H1 (cell line): ENCODE results near the gene CDC42EP4. TPM values are rescaled to one million over a fixed set of nuclear protein-coding genes. Genes with fewer than 3 reads are reported as not detected.

Experiments used
- CTCF ChIA-PET: fragments of 300-600 bp; sonication (Branson Sonifier 250); formaldehyde crosslinking; loops from one replicate; lab custom pipeline; 2021; ENCODE audit not compliant: partially characterized antibody; lab: Charles Lee
- POLR2A ChIA-PET: fragments of 300-600 bp; sonication (Branson Sonifier 250); formaldehyde crosslinking; loops from one replicate; lab custom pipeline; 2021; ENCODE audit warnings: inconsistent platforms; ENCODE audit not compliant: partially characterized antibody; lab: Charles Lee
- DNase-seq, 2 experiments: peaks; one replicate each; pipeline versions ENCODE4 v3.0.0 to v3.0.0-alpha.2; 2010 to 2022; ENCODE audit warnings: low spot score in 2 of 2, low read depth in 1 of 2, mixed read lengths in 1 of 2
- FAIRE-seq: peaks from 2 replicates; lab custom pipeline; 2011; peaks lifted over from hg19 to GRCh38; lab: Jason Lieb, UNC
- H2AFZ ChIP-seq: 2 replicates; pipeline ENCODE4 v1.8.1; 2012; ENCODE audit warnings: low read length, inconsistent platforms
- H2AK5ac ChIP-seq: 2 replicates; pipeline ENCODE4 v1.6.1; 2013; ENCODE audit warnings: low read depth, low read length
- H2BK120ac ChIP-seq: replicated peaks from 2 replicates; pipeline ENCODE3; 2013; ENCODE audit warnings: low read depth, low read length, inconsistent platforms
- H2BK12ac ChIP-seq: 2 replicates; pipeline ENCODE4 v1.6.1; 2013; ENCODE audit warnings: low read depth, low read length
- H2BK15ac ChIP-seq: 2 replicates; pipeline ENCODE4 v1.6.1; 2013; ENCODE audit warnings: low read length
- H2BK20ac ChIP-seq: 2 replicates; pipeline ENCODE4 v1.6.1; 2013; ENCODE audit warnings: low read length
- H2BK5ac ChIP-seq: 2 replicates; pipeline ENCODE4 v1.6.1; 2013; ENCODE audit warnings: low read depth, low read length
- H3K14ac ChIP-seq: 2 replicates; pipeline ENCODE4 v1.6.1; 2013; ENCODE audit warnings: inconsistent platforms; ENCODE audit not compliant: insufficient read length
- H3K18ac ChIP-seq: 2 replicates; pipeline ENCODE4 v1.6.1; 2013; ENCODE audit warnings: low read length; ENCODE audit errors: extremely low read depth
- H3K23ac ChIP-seq: 2 replicates; pipeline ENCODE4 v1.6.1; 2013; ENCODE audit warnings: inconsistent platforms; ENCODE audit not compliant: insufficient read length
- H3K23me2 ChIP-seq: 2 replicates; pipeline ENCODE4 v1.6.1; 2013; ENCODE audit warnings: low read depth, low read length
- H3K27ac ChIP-seq: 2 replicates; pipeline ENCODE4 v1.6.1; 2011; ENCODE audit warnings: low read depth, low read length, inconsistent platforms
- H3K27me3 ChIP-seq, 4 experiments: replicated peaks in 1 of 4; 1 replicate in 1 of 4; 2 replicates in 3 of 4; pipeline versions ENCODE4 v1.6.1 to v1.8.1; 2011 to 2013; ENCODE audit warnings: low read length in 3 of 4, mild to moderate bottlenecking in 3 of 4, inconsistent platforms in 2 of 4, mixed read lengths in 2 of 4, moderate library complexity in 1 of 4; ENCODE audit not compliant: control insufficient read depth in 3 of 4, insufficient read depth in 3 of 4; ENCODE audit errors: extremely low read depth in 1 of 4
- H3K36me3 ChIP-seq, 4 experiments: 2 replicates each; pipeline versions ENCODE4 v1.6.1 to v1.8.1; 2011 to 2013; ENCODE audit warnings: mild to moderate bottlenecking in 4 of 4, low read length in 3 of 4, moderate library complexity in 2 of 4, control low read depth in 1 of 4, inconsistent platforms in 1 of 4; ENCODE audit not compliant: insufficient read depth in 4 of 4, control insufficient read depth in 2 of 4
- H3K4ac ChIP-seq: replicated peaks from 2 replicates; pipeline ENCODE3; 2013; ENCODE audit warnings: low read length, low read depth, mixed read lengths, inconsistent platforms; ENCODE audit not compliant: insufficient read length
- H3K4me1 ChIP-seq, 4 experiments: replicated peaks in 1 of 4; 1 replicate in 1 of 4; 2 replicates in 3 of 4; pipeline versions ENCODE4 v1.6.1 to v1.8.1; 2011 to 2013; ENCODE audit warnings: low read length in 3 of 4, inconsistent platforms in 2 of 4, mixed read lengths in 1 of 4; ENCODE audit not compliant: insufficient read depth in 4 of 4, control insufficient read depth in 3 of 4
- H3K4me2 ChIP-seq, 2 experiments: 2 replicates each; pipeline versions ENCODE4 v1.6.1 to v1.8.1; 2011 to 2013; ENCODE audit warnings: low read depth in 2 of 2, low read length in 2 of 2, control low read depth in 1 of 2, inconsistent platforms in 1 of 2, mild to moderate bottlenecking in 1 of 2; ENCODE audit not compliant: insufficient read depth in 1 of 2
- H3K4me3 ChIP-seq, 4 experiments: fragments of 200-600, 300-600 bp in 1 of 4; sonication (generic), shearing (Covaris generic), sonication (Bioruptor Twin) in 1 of 4; 2 replicates each; pipeline versions ENCODE4 v1.5.1 to v1.8.1; 2011 to 2016; ENCODE audit warnings: low read length in 4 of 4, low read depth in 3 of 4, control low read depth in 2 of 4, inconsistent platforms in 2 of 4, mild to moderate bottlenecking in 2 of 4, mixed read lengths in 1 of 4, moderate library complexity in 1 of 4; ENCODE audit not compliant: insufficient read depth in 2 of 4; ENCODE audit errors: extremely low read depth in 1 of 4
- H3K56ac ChIP-seq: replicated peaks from 2 replicates; pipeline ENCODE3; 2013; ENCODE audit warnings: low read depth, mild to moderate bottlenecking, mixed read lengths, low read length, inconsistent platforms; ENCODE audit not compliant: insufficient read length
- H3K79me1 ChIP-seq: 2 replicates; pipeline ENCODE4 v1.6.1; 2013; ENCODE audit warnings: low read depth, low read length, control low read depth
- H3K79me2 ChIP-seq, 2 experiments: 2 replicates each; pipeline versions ENCODE4 v1.6.1 to v1.8.1; 2012 to 2013; ENCODE audit warnings: low read length in 2 of 2, mild to moderate bottlenecking in 2 of 2, inconsistent platforms in 1 of 2; ENCODE audit not compliant: insufficient read depth in 2 of 2, control insufficient read depth in 1 of 2
- H3K9ac ChIP-seq, 4 experiments: replicated peaks in 1 of 4; 1 replicate in 1 of 4; 2 replicates in 3 of 4; pipeline versions ENCODE4 v1.6.1 to v1.8.1; 2011 to 2013; ENCODE audit warnings: low read depth in 3 of 4, low read length in 3 of 4, control low read depth in 2 of 4, mild to moderate bottlenecking in 2 of 4, moderate library complexity in 2 of 4, inconsistent platforms in 1 of 4; ENCODE audit errors: extremely low read depth in 1 of 4
- H3K9me3 ChIP-seq, 2 experiments: 2 replicates each; pipeline versions ENCODE4 v1.6.1 to v1.8.1; 2012 to 2013; ENCODE audit warnings: mild to moderate bottlenecking in 2 of 2, moderate library complexity in 2 of 2, control low read depth in 1 of 2, inconsistent platforms in 1 of 2, low read depth in 1 of 2, low read length in 1 of 2, mixed read lengths in 1 of 2; ENCODE audit not compliant: insufficient read depth in 2 of 2
- H4K20me1 ChIP-seq, 2 experiments: replicated peaks in 1 of 2; 2 replicates each; pipeline versions ENCODE3 to v1.8.1; 2011 to 2013; ENCODE audit warnings: inconsistent platforms in 2 of 2, low read length in 2 of 2, mild to moderate bottlenecking in 1 of 2; ENCODE audit not compliant: insufficient read depth in 2 of 2, control insufficient read depth in 1 of 2
- H4K5ac ChIP-seq: 2 replicates; pipeline ENCODE4 v1.6.1; 2013; ENCODE audit warnings: low read length, low read depth, mixed read lengths, inconsistent platforms; ENCODE audit not compliant: insufficient read length
- H4K8ac ChIP-seq: 2 replicates; pipeline ENCODE4 v1.8.0; 2013; ENCODE audit warnings: mild to moderate bottlenecking, moderate library complexity, low read length, inconsistent platforms; ENCODE audit not compliant: insufficient read depth; ENCODE audit errors: extremely low read depth
- H4K91ac ChIP-seq: replicated peaks from 2 replicates; pipeline ENCODE3; 2013; ENCODE audit warnings: low read length, mixed read lengths, inconsistent platforms; ENCODE audit not compliant: insufficient read length
- JUND ChIP-seq: IDR thresholded peaks from 2 replicates; pipeline ENCODE4 v1.6.1; 2011; ENCODE audit warnings: mild to moderate bottlenecking, improper control_type of control experiment, low read length
- KDM4A ChIP-seq: IDR thresholded peaks from one replicate; pipeline ENCODE4 v1.7.1; 2012; ENCODE audit warnings: low read depth, mild to moderate bottlenecking, moderate library complexity, low read length, inconsistent platforms; ENCODE audit not compliant: severe bottlenecking
- WGBS, 2 experiments: shearing (Covaris generic) in 1 of 2; methylation state at CpG; one replicate each; pipeline versions ENCODE4 v1.1.6 to v1.1.7; 2013 to 2015; ENCODE audit warnings: low lambda C conversion rate in 2 of 2, mixed read lengths in 2 of 2, inconsistent platforms in 1 of 2, low coverage in 1 of 2, missing lambda C conversion rate in 1 of 2; ENCODE audit not compliant: insufficient replicate concordance in 2 of 2, insufficient coverage in 1 of 2, insufficient read length in 1 of 2; ENCODE audit errors: extremely low coverage in 1 of 2, missing lambda C conversion rate in 1 of 2; 5-methylcytosine and 5-hydroxymethylcytosine counted together
- polyA plus RNA-seq, 7 experiments: library from polyadenylated mRNA; depleted of rRNA in 3 of 7; stranded (reverse) in 5 of 7; unstranded in 2 of 7; fragments of >200 nt in 5 of 7; fragments of 200-250 nt in 2 of 7; gene quantifications; 1 replicate in 5 of 7; 2 replicates in 1 of 7; 4 replicates in 1 of 7; pipeline versions ENCODE4 v1.2.1 to v1.2.3, GENCODE V29; 2011 to 2013; ENCODE audit warnings: missing spikeins in 2 of 7, mixed read lengths in 2 of 7
- total RNA-seq: library from RNA; stranded (reverse); fragmentation: NEBNext Ultra II Directional; extraction: Animal tissue kit (Norgen Biotek cat#: 25700); gene quantifications from 2 replicates; pipeline ENCODE4 v1.2.1, GENCODE V29; 2021

CDC42EP4 gene
- total and polyA plus RNA-seq, 2 of the 8 experiments (the other 6 are each of a cell fraction or from before 2014, with no cell fraction given), result 8.8 to 12.6 TPM

GRCh38 chr17:73271072-73271471 is 40.7 kb downstream of the CDC42EP4 start:
- no peak overlapping the region for H3K56ac ChIP-seq
- CTCF ChIA-PET, result interaction anchor here (0.8 to 2.2 kb wide), 6 partner anchors 15 to 93 kb away, joined by 3 to 5 read pairs (median 4); partner anchors contain the start of gene CDC42EP4
- H3K4me3 ChIP-seq, result no peak overlapping the region
- H4K8ac ChIP-seq, result no peak overlapping the region
- no peak overlapping the region for H4K91ac ChIP-seq
- peaks cover 5% of the 10 kb centered on the region; the same call in 1 of the 2 replicates for H3K23me2 ChIP-seq
- TF ChIP-seq JUND (no peak), KDM4A (no peak)
- TF ChIP-seq, all 59 proteins: peak for 0
- peaks cover 0 to 3% of the 10 kb centered on the region in 2 experiments; a peak in 1 of 4 replicates for H3K9me3 ChIP-seq
- 83% methylated on average over 9 of the region's 9 CpGs; no CpG with 5 or more reads in 1 of the 2 experiments for WGBS, 2 experiments
- H3K14ac ChIP-seq, result no peak overlapping the region
- H2BK15ac ChIP-seq, result no peak overlapping the region
- DNase-seq (no peak), FAIRE-seq (no peak)
- no peaks in the 10 kb centered on the region for H3K79me2 ChIP-seq
- H3K27me3 ChIP-seq, result no peaks in the 10 kb centered on the region
- H4K20me1 ChIP-seq, result no peaks in the 10 kb centered on the region
- H2BK12ac ChIP-seq, result no peak overlapping the region
- H2BK5ac ChIP-seq, result no peak overlapping the region
- no peak overlapping the region for H2AK5ac ChIP-seq
- H3K4ac ChIP-seq, result no peak overlapping the region
- H3K36me3 ChIP-seq, result no peaks in the 10 kb centered on the region
- no peaks in the 10 kb centered on the region for H3K79me1 ChIP-seq
- H3K4me1 ChIP-seq, result no peaks in the 10 kb centered on the region
- no peak overlapping the region for H4K5ac ChIP-seq
- peak overlapping the region; percentile 30; the same call in 1 of the 2 replicates for H2AFZ ChIP-seq
- no peak overlapping the region for H2BK120ac ChIP-seq
- no peak overlapping the region for H3K4me2 ChIP-seq
- POLR2A ChIA-PET, result no interaction called here
- H3K23ac ChIP-seq, result no peak overlapping the region
- no peak overlapping the region for H3K18ac ChIP-seq
- no peak overlapping the region for H3K27ac ChIP-seq
- no peak overlapping the region for H3K9ac ChIP-seq
- H2BK20ac ChIP-seq, result no peak overlapping the region
